Measurements from ENCODE around the gene POU2AF2. TPM values are rescaled to one million over a fixed set of nuclear protein-coding genes. Genes with fewer than 3 reads are reported as not detected.
"Not testable (repeated sequence)": the region's sequence is repeated elsewhere in the genome, so short reads cannot be mapped to it uniquely, and the experiment has no call there.

The POU2AF2 gene
- total RNA-seq, 1 experiment from 2014 or later, result 6.3 TPM

DNA sequence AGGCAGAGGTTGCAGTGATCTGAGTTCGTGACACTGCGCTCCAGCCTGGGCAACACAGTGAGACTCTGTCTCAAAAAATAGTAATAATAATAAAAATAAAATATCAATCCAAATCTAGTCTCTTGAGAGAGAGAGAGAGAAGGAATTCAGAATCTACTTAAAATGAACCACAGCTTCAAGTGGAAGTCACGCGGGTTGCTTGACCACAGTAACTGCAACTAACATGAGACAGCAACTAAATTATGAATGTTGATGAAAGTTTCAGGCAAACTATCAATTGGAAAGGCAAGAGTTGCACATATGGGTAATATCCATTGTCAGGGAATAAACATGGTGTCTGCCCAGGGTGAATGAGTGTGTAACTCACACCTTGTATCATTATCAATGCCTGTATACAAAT, 12.5 kb downstream of the POU2AF2 start:
- DNase-seq (ENCODE audit: low spot score), result no peak

DNA sequence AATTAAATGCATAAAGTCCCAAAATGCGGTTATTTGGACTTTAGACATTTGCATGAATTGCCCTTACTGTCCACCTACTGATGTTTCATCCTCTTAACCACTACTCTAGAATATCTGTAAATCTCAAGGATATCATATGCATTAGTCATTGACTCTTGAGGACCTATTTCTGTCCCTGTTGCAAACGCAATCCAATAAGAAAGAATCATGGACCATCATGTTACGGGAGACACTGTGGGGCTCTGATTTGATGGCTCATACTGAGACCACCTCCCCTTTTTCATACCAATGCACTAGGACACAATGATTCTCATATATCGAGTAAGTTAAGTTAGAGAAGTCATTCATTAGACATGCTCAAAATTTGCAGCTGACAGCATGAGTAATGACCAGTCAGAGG, 14.4 kb downstream of the POU2AF2 start:
- no peak for DNase-seq (ENCODE audit: low spot score)

GRCh38 chr11:111260811-111261210, 15.3 kb downstream of the POU2AF2 start:
- DNase-seq (ENCODE audit: low spot score), result no peak

DNA sequence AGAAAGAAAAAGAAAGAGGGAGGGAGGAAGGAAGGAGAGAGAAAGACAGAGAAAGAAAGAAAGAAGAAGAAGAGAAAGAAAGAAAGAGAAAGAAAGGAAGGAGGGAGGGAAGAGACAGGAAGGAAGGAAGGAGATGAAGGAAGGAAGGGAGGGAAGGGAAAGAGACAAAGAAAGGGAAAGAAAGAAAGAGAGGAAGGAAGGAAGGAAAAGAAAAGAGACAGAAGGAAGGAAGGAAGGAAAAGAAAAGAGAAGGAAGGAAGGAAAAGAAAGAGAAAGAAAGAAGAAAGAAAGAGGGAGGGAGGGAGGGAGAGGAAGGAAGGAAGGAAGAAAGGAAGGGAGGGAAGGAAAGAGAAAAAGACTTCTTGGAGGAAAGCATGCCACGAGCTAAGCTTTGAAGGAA, 19.1 kb downstream of the POU2AF2 start:
- DNase-seq (ENCODE audit: low spot score), result no peak

GRCh38 chr11:111265421-111265820, 19.9 kb downstream of the POU2AF2 start:
- DNase-seq (ENCODE audit: low spot score), result no peak

- not testable (repeated sequence) for DNase-seq (ENCODE audit: low spot score)
Observed at GRCh38 chr11:111268303-111268702, 22.8 kb downstream of the POU2AF2 start.

- no peak for DNase-seq (ENCODE audit: low spot score)
Observed at GRCh38 chr11:111269146-111269868, 23.8 kb downstream of the POU2AF2 start.

DNA sequence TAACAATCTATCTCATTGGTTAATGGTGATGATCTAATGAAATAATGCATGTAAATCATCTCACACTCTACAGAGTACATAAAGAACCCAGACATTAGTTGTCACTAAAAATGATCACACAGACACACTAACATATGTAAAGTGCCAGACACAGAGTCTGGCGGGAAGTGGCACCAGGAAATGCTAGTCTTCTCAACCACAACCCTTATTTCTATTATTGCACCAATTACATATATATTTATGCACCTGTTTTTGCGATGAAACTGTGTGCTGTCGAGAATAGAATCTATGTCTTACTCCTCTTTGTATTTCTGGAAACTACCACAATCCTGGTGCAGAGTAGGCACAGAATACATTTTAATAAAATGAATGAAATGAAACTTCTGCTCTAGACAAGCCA, 26.9 kb downstream of the POU2AF2 start:
- no peak for DNase-seq (ENCODE audit: low spot score)

DNA sequence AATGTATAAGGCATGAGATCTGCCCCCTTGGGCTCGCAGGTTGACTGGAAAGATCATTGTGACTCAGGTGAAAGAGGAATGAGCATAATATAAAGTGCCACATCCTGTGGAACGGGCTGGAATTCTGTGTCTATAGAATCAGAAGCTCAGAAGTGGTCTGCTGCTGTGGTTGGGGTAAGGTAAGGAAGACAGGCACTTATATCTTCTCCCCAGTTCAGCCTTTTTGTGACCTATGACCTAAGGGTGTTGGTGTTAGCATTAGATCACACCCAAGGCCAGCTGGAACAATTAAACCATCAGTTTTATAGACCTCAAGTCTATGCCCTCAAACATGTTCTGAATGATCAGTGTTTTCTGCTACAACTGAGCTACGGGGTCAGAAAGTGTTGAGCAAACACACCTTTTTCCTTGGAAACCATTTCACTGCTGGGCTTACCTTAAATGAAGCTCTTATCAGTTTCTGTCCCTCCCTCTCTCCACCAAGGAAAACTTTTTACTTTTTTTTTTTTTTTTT, 37.1 kb downstream of the POU2AF2 start:
- no peak for DNase-seq (ENCODE audit: low spot score)

DNA sequence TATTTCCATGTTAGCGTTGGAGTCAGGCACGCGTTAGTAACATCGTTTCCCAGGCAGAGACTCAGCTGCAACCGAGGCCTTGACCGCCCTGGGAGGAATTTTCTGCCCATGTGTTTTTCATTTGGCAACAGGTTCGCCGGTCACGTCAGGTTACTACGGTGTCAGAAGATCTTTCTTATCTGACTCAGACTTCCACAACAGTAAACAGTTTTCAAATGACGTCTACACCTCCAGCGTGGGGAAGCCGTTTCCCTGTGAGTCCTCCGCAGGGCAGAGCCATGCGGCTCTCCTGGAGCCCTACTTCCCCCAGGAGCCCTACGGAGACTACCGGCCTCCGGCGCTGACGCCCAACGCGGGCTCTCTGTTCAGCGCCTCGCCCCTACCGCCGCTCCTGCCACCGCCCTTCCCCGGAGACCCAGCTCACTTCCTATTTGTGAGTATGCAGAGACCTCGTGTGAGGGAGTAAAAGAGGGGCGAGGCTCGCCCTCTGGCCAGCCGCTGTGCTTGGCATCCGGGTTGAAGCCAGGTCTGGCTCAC, 38.5 kb downstream of the POU2AF2 start:
- peak; percentile 63 for DNase-seq (ENCODE audit: low spot score)

DNA sequence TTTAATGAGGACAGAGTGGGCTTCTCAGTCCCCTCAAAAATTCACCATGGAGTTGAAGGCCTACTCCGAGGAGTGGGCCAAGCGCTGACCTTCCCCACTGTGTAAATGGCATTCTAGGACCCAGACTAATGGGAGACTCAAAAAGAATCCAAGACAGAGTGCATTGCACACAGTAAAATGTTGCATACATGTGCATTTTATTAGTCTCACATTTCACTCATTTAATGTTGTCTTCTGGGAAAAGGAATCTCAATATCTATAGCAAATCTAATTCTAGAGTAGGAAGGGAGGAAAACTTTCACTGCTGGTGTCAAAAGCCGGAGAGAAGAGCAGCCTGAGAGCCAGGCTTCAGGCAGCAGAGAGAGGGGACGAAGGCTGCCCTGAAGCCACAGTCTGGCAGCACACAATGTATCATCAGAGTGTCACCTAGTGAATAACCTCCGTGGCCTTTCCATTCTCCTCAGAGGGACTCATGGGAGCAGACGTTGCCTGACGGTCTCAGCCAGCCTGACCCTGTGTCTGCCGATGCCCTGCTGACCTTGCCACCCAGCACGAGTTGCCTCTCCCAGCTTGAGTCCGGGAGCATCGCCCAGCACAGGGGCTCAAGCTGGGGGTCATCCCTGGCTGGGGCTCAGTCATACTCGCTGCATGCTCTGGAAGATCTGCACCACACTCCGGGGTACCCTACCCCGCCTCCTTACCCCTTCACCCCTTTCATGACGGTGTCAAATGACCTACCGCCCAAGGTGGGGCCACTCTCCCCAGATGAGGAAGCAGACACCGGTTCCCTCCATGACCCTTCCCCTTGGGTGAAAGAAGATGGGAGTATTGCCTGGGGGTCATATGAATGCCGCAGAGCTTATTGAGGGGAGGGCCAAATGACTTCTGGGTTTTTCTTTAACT, 39.9 kb downstream of the POU2AF2 start:
- DNase-seq (ENCODE audit: low spot score), result no peak

- no peak for DNase-seq (ENCODE audit: low spot score)
Observed at GRCh38 chr11:111291764-111292163, 46.2 kb downstream of the POU2AF2 start.

DNA sequence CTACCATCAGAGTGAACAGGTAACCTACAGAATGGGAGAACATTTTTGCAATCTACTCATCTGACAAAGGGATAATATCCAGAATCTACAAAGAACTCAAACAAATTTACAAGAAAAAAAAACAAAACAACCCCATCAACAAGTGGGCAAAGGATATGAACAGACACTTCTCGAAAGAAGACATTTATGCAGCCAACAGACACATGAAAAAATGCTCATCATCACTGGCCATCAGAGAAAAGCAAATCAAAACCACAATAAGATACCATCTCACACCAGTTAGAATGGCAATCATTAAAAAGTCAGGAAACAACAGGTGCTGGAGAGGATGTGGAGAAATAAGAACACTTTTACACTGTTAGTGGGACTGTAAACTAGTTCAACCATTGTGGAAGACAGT, 46.9 kb downstream of the POU2AF2 start:
- not testable (repeated sequence) for DNase-seq (ENCODE audit: low spot score)

GRCh38 chr11:111296196-111296595, 50.7 kb downstream of the POU2AF2 start:
- no peak for DNase-seq (ENCODE audit: low spot score)

DNA sequence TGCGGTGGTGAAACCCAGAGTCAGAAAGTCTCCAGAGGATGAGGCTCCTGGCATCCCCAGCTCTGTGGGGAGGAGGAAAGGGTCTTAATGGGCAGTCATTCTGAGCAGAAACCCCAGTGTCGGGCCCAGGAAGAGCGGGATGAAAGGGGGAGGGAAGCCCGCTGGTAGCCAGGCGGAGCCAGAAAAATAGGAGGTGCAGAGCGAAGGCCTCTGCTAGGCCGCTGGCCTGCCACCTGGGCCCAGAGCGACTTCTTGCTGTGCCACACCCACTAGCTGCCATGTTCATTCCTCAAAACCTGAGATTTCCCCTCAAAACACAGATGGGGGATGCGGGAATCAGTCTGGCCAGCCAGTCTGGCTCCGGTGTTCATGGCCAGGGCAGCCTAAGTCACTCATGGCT, 52.2 kb downstream of the POU2AF2 start:
- DNase-seq (ENCODE audit: low spot score), result no peak

DNA sequence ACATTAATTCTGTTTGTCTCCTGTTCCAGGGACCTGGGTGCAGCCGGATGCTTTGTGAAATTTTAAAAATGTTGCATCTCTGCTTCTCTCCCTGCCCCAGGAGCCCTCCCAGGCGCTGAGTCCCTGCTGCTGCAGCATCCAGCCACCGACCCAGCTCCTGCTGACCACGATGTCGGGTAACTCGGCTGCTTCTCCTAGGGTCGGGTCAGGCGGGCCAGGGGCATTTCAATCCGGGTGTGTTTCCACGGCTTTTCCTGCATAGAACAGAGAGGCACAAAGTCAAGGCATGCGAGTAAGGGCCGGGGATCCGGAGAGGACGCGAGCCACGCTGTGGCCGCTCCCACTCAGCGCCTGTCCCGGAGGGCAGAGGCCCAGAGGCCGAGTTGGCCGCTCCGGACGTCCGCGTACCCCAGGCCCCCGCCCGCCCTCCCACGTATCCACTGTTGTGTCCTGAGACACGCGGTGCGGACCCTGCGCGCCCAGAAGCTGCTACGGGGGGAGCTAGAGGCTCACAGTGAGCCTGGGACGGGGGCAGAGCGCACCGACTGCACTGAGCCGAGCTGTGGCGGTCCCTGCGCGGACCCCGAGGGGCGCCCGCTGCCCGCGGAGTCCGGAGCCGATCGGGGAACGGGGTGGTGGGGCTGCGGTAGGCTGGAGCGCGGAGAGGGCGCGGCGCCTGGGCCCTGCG, 53.0 kb downstream of the POU2AF2 start, which contains the start of gene POU2AF3:
POU2AF3 (plus strand) TSS at position 134 of the 688 bp plus-strand sequence; CDS start at position 170, 36 bp downstream.
- DNase-seq (ENCODE audit: low spot score), result no peak

GRCh38 chr11:111299101-111300026, 53.8 kb downstream of the POU2AF2 start:
- peak; percentile 78 for DNase-seq (ENCODE audit: low spot score)

GRCh38 chr11:111300569-111300968, 55.0 kb downstream of the POU2AF2 start:
- DNase-seq (ENCODE audit: low spot score), result no peak

DNA sequence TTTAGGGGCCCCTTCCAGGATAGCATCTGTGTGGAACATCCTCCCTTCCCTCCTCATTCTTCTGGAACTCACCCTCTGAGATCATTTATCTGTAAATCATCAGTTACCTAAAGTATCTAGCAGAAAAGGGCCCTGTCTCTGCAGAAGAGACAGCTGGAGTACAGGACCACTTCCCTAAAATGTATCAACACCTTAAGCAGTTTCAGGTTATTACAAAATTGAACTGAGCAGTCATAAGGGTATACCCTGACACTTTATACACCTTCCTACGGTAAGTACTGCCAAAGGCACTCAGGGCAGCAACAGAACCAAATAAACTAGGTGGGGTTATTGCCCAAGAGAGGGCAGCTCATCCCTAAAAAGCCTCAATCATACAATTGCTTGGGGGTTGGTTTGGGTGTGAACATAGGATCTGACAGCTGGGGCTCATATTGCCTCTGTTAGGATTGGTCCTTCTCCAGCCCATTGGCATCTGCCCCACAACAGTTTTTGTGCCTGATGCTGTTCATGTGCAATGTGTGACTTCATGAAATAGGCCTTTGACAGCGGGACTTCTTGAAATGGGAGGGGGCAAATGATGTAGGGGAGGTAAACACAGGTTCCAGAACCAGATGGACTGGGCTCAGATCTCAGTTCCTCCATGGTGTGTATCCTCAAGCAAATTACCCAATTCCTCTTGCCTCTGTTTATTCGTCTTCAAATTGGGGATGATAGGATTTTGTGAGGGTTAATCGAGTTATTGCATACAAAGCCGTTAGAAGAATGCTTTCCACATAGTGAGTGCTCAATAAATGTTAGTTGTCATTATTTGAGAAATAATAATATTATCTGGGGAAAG, 55.7 kb downstream of the POU2AF2 start:
- no peak for DNase-seq (ENCODE audit: low spot score)

DNA sequence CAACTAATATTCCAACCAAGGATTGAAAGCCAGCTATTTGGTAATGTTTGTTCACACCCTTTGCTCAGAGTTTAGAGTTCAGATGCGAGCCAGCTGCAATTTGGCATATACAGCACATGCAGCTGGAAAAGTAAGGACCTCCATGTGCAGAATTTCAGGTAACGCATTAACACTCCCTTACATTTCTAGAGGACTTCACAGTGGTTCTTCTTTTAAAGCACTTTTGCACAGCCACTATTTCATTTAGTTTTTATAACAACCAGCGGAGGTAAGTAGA, 56.3 kb downstream of the POU2AF2 start:
- no peak for DNase-seq (ENCODE audit: low spot score)
